ENCODE data around the gene TRANK1. TPM values are rescaled to one million over a fixed set of nuclear protein-coding genes. Genes with fewer than 3 reads are reported as not detected.
"Not testable (repeated sequence)": the region's sequence is repeated elsewhere in the genome, so short reads cannot be mapped to it uniquely, and the experiment has no call there.

Gene TRANK1
- total and polyA plus RNA-seq, 2 donors from 2014 or later: 1.2 to 21.4 TPM

DNA sequence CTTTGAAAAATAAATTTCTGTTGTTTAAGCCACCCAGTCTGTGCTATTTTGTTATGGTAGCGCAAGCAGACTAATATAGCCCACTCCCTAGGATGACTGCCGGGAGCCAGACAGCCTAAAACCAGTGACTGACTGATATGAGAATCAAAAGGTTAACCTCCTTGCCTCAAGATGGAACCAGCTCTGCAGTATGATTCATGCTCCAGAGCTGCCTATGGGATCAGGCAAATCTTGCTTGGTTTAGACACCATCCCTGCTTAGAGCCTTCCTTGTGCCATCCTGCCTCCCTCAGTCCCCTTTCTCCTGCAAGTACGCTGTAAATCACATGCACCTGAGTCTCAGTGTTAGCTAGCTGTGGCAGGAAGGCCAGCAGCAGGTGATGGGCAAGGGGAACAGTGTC lies 39.3 kb downstream of the TRANK1 start:
- Histone ChIP-seq H3K4me1 (ENCODE audit: control insufficient read depth in 2 of 3, insufficient read depth in 2 of 3, low read depth in 1 of 3, low read length in 3 of 3) (peaks cover 0 to 5% (median 0%) of the 10 kb centered on the region in 3 donors), H3K36me3 (ENCODE audit: control insufficient read depth in 2 of 3, insufficient read depth in 3 of 3, low read length in 3 of 3) (no peaks in the 10 kb centered on the region), H3K9ac (ENCODE audit: low read length in 3 of 3) (no peak overlapping the region), H3K27ac (ENCODE audit: low read depth in 2 of 2, low read length in 2 of 2) (no peak overlapping the region), H3K4me3 (ENCODE audit: low read length in 3 of 3) (no peak overlapping the region), H3K27me3 (ENCODE audit: control insufficient read depth, insufficient read depth, low read length) (no peaks in the 10 kb centered on the region), H3K9me3 (ENCODE audit: control insufficient read depth in 2 of 3, insufficient read depth in 1 of 3, low read length in 3 of 3) (no peaks in the 10 kb centered on the region)
- intact Hi-C loops (cut with DNase I): no loop called here
- DNase-seq: no peak
- TF ChIP-seq, protein P1, sequence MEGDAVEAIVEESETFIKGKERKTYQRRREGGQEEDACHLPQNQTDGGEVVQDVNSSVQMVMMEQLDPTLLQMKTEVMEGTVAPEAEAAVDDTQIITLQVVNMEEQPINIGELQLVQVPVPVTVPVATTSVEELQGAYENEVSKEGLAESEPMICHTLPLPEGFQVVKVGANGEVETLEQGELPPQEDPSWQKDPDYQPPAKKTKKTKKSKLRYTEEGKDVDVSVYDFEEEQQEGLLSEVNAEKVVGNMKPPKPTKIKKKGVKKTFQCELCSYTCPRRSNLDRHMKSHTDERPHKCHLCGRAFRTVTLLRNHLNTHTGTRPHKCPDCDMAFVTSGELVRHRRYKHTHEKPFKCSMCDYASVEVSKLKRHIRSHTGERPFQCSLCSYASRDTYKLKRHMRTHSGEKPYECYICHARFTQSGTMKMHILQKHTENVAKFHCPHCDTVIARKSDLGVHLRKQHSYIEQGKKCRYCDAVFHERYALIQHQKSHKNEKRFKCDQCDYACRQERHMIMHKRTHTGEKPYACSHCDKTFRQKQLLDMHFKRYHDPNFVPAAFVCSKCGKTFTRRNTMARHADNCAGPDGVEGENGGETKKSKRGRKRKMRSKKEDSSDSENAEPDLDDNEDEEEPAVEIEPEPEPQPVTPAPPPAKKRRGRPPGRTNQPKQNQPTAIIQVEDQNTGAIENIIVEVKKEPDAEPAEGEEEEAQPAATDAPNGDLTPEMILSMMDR (IDR thresholded peaks at IDR 0.05; ENCODE audit: borderline replicate concordance, extremely low read depth, insufficient read depth): no peak
- no peak for FAIRE-seq

DNA sequence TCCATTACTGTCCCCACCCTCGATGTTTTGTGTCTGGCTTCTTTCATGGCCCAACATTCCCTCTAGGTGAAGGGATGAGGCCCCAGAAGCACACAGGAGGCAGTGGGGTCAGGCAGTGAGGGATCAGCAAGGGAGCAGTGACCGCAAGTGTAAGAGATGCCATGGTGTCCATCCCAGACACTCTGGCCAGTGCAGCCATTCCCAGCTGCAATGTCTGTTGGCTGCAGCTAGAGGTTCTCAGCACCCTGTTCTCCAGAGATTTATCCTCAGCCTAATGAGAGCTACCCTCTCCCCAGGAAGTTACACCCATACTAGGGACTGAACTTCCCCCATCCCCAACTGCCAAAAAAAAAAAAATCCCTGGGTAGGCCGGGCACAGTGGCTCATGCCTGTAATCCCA lies 40.2 kb downstream of the TRANK1 start:
- H3K4me1 ChIP-seq (ENCODE audit: control insufficient read depth in 2 of 3, insufficient read depth in 2 of 3, low read depth in 1 of 3, low read length in 3 of 3): peaks cover 0 to 5% (median 0%) of the 10 kb centered on the region in 3 donors
- no peak overlapping the region for H3K9ac ChIP-seq (ENCODE audit: low read length in 3 of 3)
- DNase-seq: no peak
- TF ChIP-seq, protein P1 (IDR thresholded peaks at IDR 0.05; ENCODE audit: borderline replicate concordance, extremely low read depth, insufficient read depth): peak; percentile 22
- no peak for FAIRE-seq
- H3K4me3 ChIP-seq (ENCODE audit: low read length in 3 of 3): no peak overlapping the region
- H3K9me3 ChIP-seq (ENCODE audit: control insufficient read depth in 2 of 3, insufficient read depth in 1 of 3, low read length in 3 of 3): no peaks in the 10 kb centered on the region
- H3K27me3 ChIP-seq (ENCODE audit: control insufficient read depth, insufficient read depth, low read length): no peaks in the 10 kb centered on the region
- no peak overlapping the region for H3K27ac ChIP-seq (ENCODE audit: low read depth in 2 of 2, low read length in 2 of 2)
- H3K36me3 ChIP-seq (ENCODE audit: control insufficient read depth in 2 of 3, insufficient read depth in 3 of 3, low read length in 3 of 3): no peaks in the 10 kb centered on the region
- intact Hi-C loops (cut with DNase I): no loop called here

- H3K27me3 ChIP-seq (ENCODE audit: control insufficient read depth, insufficient read depth, low read length); H3K9me3 ChIP-seq (ENCODE audit: control insufficient read depth in 2 of 3, insufficient read depth in 1 of 3, low read length in 3 of 3); DNase-seq; H3K36me3 ChIP-seq (ENCODE audit: control insufficient read depth in 2 of 3, insufficient read depth in 3 of 3, low read length in 3 of 3); FAIRE-seq; H3K27ac ChIP-seq (ENCODE audit: low read depth in 2 of 2, low read length in 2 of 2); H3K9ac ChIP-seq (ENCODE audit: low read length in 3 of 3); H3K4me3 ChIP-seq (ENCODE audit: low read length in 3 of 3); intact Hi-C loops (cut with DNase I); H3K4me1 ChIP-seq (ENCODE audit: control insufficient read depth in 2 of 3, insufficient read depth in 2 of 3, low read depth in 1 of 3, low read length in 3 of 3): not testable (repeated sequence)
These were observed 40.8 kb downstream of the TRANK1 start for GRCh38 chr3:36904065-36904464.

GRCh38 chr3:36903119-36903882 lies 41.6 kb downstream of the TRANK1 start:
- no peak overlapping the region for H3K4me3 ChIP-seq (ENCODE audit: low read length in 3 of 3)
- H3K9me3 ChIP-seq (ENCODE audit: control insufficient read depth in 2 of 3, insufficient read depth in 1 of 3, low read length in 3 of 3): no peaks in the 10 kb centered on the region
- TF ChIP-seq, protein P1 (IDR thresholded peaks at IDR 0.05; ENCODE audit: borderline replicate concordance, extremely low read depth, insufficient read depth): no peak
- FAIRE-seq (no peak), DNase-seq (peak in 1 of 5 donors; percentile 39)
- H3K27ac ChIP-seq (ENCODE audit: low read depth in 2 of 2, low read length in 2 of 2): no peak overlapping the region
- intact Hi-C loops (cut with DNase I): no loop called here
- no peaks in the 10 kb centered on the region for H3K4me1 ChIP-seq (ENCODE audit: control insufficient read depth in 2 of 3, insufficient read depth in 2 of 3, low read depth in 1 of 3, low read length in 3 of 3)
- H3K27me3 ChIP-seq (ENCODE audit: control insufficient read depth, insufficient read depth, low read length): no peaks in the 10 kb centered on the region
- no peak overlapping the region for H3K9ac ChIP-seq (ENCODE audit: low read length in 3 of 3)
- H3K36me3 ChIP-seq (ENCODE audit: control insufficient read depth in 2 of 3, insufficient read depth in 3 of 3, low read length in 3 of 3): no peaks in the 10 kb centered on the region
